SU-DHL-6 (cell line): Measurements from ENCODE around the gene FBXW7.

Experiments used
- H2AFZ ChIP-seq: fragments of 200-600 bp; sonication (generic); 2 replicates; pipeline ENCODE4 v1.6.1; 2014; ENCODE audit warnings: low read depth, mild to moderate bottlenecking, moderate library complexity, mixed read lengths, antibody characterized with exemption, low read length; ENCODE audit not compliant: severe bottlenecking
- H3F3A ChIP-seq: fragments of 200-600 bp; shearing (Covaris generic); 2 replicates; pipeline ENCODE4 v1.6.0; 2016; ENCODE audit warnings: antibody characterized with exemption, mild to moderate bottlenecking; ENCODE audit not compliant: insufficient read depth
- H3K27ac ChIP-seq: fragments of 200-600 bp; sonication (generic); 2 replicates; pipeline ENCODE4 v1.5.1; 2016; ENCODE audit warnings: low read depth, mild to moderate bottlenecking, low read length, moderate library complexity, mixed read lengths
- H3K27me3 ChIP-seq: fragments of 200-600 bp; sonication (generic), shearing (Covaris generic); 2 replicates; pipeline ENCODE4 v1.6.0; 2014; ENCODE audit warnings: mild to moderate bottlenecking, low read length
- H3K36me3 ChIP-seq: fragments of 200-600 bp; sonication (generic); 2 replicates; pipeline ENCODE4 v1.6.1; 2014; ENCODE audit warnings: mild to moderate bottlenecking, low read length, mixed read lengths
- H3K4me2 ChIP-seq: fragments of 300-600, 200-600 bp; shearing (Covaris generic), sonication (generic); 2 replicates; pipeline ENCODE4 v1.6.0; 2014; ENCODE audit warnings: low read length, low read depth, mild to moderate bottlenecking; ENCODE audit not compliant: poor library complexity, severe bottlenecking
- H3K4me3 ChIP-seq: fragments of 200-600 bp; sonication (generic); 2 replicates; pipeline ENCODE4 v1.5.1; 2014; ENCODE audit warnings: antibody characterized with exemption, low read length, mild to moderate bottlenecking, mixed read lengths; ENCODE audit not compliant: insufficient read depth, poor library complexity, severe bottlenecking
- H3K79me2 ChIP-seq: fragments of 200-600 bp; sonication (generic); 2 replicates; pipeline ENCODE4 v1.6.1; 2014; ENCODE audit warnings: mild to moderate bottlenecking, low read length, moderate library complexity; ENCODE audit not compliant: insufficient read depth
- H3K9ac ChIP-seq: fragments of 200-600 bp; sonication (generic); 2 replicates; pipeline ENCODE4 v1.7.0; 2014; ENCODE audit warnings: mild to moderate bottlenecking, low read length
- H3K9me2 ChIP-seq: fragments of 200-600 bp; sonication (generic); replicated peaks from 2 replicates; pipeline ENCODE4 v1.6.1; 2014; ENCODE audit warnings: low read length; ENCODE audit not compliant: insufficient read depth
- H3K9me3 ChIP-seq: fragments of 200-600 bp; sonication (generic); 2 replicates; pipeline ENCODE4 v1.6.1; 2014; ENCODE audit warnings: low read length, mixed read lengths; ENCODE audit not compliant: insufficient read depth
- H4K20me1 ChIP-seq: fragments of 200-600 bp; sonication (generic); 2 replicates; pipeline ENCODE4 v1.6.1; 2014; ENCODE audit warnings: low read depth, mild to moderate bottlenecking, antibody characterized with exemption, low read length, moderate library complexity, mixed read lengths
- EZH2phosphoT487 ChIP-seq: fragments of 200-600 bp; sonication (generic), shearing (Covaris generic); conservative IDR thresholded peaks from 2 replicates; pipeline ENCODE4 v1.6.1; 2018; ENCODE audit warnings: mild to moderate bottlenecking, antibody characterized with exemption, low read length, moderate library complexity, mixed read lengths
- TF ChIP-seq, protein P1 (sequence below): fragments of 200-600 bp; sonication (generic); IDR thresholded peaks from one replicate; pipeline ENCODE4 v1.5.1; 2017; ENCODE audit warnings: antibody characterized with exemption, mild to moderate bottlenecking, low read length, moderate library complexity; ENCODE audit not compliant: insufficient read depth, poor library complexity, severe bottlenecking

FBXW7 gene

DNA sequence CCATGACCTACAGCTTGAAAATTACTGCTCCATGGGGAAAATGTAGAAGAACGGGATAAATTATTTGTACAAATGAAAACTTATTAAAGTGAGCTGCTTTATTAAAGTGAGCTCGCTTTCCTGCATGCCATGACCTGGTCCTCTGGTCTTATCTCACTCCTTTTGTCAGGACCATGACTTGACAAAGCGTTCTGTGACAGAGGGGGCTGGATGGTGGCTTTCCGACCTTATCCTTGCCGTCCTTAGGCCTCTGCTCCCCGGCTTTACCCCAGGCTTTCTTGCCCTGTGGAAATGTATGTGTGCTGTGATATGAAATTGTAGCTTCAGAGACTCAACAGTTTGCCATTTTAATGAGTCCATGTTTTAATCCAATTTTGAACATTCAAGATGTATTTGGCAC is 44.0 kb upstream of the FBXW7 start:
- no peaks in the 10 kb centered on the region for H3K79me2 ChIP-seq

DNA sequence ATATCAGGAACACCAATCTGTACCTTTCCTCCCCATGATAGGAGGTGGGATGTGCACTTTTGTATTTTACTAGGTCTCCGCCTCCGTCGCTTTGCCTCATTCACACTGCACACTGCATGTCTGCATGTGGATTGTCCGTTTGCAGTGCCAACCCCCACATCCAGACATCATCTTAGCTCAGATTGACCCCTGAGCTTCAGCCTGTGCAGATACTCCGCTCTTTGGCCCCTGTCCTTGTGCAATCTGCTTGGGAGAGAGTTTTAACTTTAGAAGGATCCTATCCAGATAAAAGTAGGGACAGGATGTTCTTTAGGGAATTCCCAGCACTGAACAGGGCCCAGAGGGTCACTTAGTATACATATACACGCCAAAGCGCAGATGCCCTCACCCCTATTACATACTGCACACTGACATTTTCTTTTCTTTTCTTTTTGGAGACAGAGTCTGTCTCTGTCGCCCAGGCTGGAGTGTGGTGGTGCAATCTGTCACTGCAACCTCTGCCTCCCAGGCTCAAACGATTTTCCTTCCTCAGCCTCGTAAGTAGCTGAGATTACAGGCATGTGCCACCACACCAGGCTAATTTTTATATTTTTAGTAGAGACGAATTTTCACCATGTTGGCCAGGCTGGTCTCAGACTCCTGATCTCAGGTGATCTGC is 43.3 kb upstream of the FBXW7 start:
- Histone ChIP-seq H4K20me1 (no peaks in the 10 kb centered on the region), H3K79me2 (no peaks in the 10 kb centered on the region), H3F3A (no peaks in the 10 kb centered on the region; the same call in 1 of the 2 replicates), H3K9ac (no peak overlapping the region), H3K36me3 (no peaks in the 10 kb centered on the region), H3K4me3 (no peak overlapping the region), H3K9me3 (no peaks in the 10 kb centered on the region), H3K4me2 (no peak overlapping the region), H3K9me2 (no peaks in the 10 kb centered on the region), H3K27ac (no peak overlapping the region), H2AFZ (no peak overlapping the region), H3K27me3 (no peaks in the 10 kb centered on the region)
- no peak for TF ChIP-seq EZH2phosphoT487
- TF ChIP-seq, protein P1, sequence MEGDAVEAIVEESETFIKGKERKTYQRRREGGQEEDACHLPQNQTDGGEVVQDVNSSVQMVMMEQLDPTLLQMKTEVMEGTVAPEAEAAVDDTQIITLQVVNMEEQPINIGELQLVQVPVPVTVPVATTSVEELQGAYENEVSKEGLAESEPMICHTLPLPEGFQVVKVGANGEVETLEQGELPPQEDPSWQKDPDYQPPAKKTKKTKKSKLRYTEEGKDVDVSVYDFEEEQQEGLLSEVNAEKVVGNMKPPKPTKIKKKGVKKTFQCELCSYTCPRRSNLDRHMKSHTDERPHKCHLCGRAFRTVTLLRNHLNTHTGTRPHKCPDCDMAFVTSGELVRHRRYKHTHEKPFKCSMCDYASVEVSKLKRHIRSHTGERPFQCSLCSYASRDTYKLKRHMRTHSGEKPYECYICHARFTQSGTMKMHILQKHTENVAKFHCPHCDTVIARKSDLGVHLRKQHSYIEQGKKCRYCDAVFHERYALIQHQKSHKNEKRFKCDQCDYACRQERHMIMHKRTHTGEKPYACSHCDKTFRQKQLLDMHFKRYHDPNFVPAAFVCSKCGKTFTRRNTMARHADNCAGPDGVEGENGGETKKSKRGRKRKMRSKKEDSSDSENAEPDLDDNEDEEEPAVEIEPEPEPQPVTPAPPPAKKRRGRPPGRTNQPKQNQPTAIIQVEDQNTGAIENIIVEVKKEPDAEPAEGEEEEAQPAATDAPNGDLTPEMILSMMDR, result no peak

More for the DNA sequence above, 44.0 kb upstream of the FBXW7 start:
- Histone ChIP-seq H3K27me3 (no peaks in the 10 kb centered on the region), H3K9me2 (no peaks in the 10 kb centered on the region), H3K9me3 (no peaks in the 10 kb centered on the region), H2AFZ (no peak overlapping the region), H3K4me2 (no peak overlapping the region), H3F3A (no peaks in the 10 kb centered on the region; the same call in 1 of the 2 replicates), H3K36me3 (no peaks in the 10 kb centered on the region), H4K20me1 (no peaks in the 10 kb centered on the region), H3K4me3 (no peak overlapping the region), H3K9ac (no peak overlapping the region), H3K27ac (no peak overlapping the region)
- TF ChIP-seq, protein P1, result no peak
- no peak for TF ChIP-seq EZH2phosphoT487

DNA sequence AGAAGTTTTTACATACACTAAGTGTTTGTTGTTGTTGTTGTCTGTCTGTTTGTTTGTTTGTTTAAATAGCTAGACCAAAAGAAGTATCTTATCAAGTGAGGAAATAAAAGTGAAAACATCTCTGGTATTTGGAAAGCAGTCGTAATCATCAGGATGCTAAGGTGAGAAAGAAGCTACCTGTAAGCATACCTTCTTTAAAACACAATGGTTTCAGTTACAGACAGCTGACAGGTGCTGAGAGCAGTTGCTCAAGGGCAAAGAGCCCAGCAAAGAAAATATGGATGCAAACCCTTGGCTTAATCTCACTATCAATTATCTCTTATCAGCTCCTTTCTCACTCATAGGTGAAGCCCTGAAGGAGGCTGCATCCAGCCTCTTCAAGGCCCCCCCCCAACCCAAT is 42.8 kb upstream of the FBXW7 start:
- Histone ChIP-seq H3K27me3 (no peaks in the 10 kb centered on the region), H3K79me2 (no peaks in the 10 kb centered on the region), H3K9ac (no peak overlapping the region), H3K36me3 (no peaks in the 10 kb centered on the region), H2AFZ (no peak overlapping the region), H3K27ac (no peak overlapping the region), H3K9me2 (no peaks in the 10 kb centered on the region), H4K20me1 (no peaks in the 10 kb centered on the region), H3K4me3 (no peak overlapping the region), H3K9me3 (no peaks in the 10 kb centered on the region), H3K4me2 (no peak overlapping the region), H3F3A (no peaks in the 10 kb centered on the region; the same call in 1 of the 2 replicates)
- TF ChIP-seq, protein P1, result no peak
- TF ChIP-seq EZH2phosphoT487, result no peak
